ENCODE data around the gene LIPF.

DNA sequence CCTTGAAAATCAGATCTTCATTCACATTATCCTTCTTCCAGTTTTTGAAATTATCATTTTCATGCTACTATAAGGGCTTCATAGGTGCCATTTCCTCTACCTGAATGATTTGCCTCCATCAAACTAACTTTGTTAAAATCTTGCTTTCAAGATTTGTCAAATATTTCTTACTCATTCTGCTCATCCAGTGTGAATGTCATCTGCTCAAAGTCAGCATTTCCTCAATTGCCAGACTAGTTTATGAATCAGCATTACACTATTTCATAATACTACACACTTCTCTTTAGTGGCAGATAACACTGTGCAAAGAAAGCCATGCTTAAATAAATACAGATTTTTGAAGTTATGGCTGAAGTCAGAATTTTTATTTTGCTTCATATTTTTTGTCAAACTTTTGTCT is 21.3 kb upstream of the LIPF start:
- TF ChIP-seq SMC3 (IDR thresholded peaks at IDR 0.05; ENCODE audit: low read depth, low read length) = no peak
- TF ChIP-seq, protein P1, sequence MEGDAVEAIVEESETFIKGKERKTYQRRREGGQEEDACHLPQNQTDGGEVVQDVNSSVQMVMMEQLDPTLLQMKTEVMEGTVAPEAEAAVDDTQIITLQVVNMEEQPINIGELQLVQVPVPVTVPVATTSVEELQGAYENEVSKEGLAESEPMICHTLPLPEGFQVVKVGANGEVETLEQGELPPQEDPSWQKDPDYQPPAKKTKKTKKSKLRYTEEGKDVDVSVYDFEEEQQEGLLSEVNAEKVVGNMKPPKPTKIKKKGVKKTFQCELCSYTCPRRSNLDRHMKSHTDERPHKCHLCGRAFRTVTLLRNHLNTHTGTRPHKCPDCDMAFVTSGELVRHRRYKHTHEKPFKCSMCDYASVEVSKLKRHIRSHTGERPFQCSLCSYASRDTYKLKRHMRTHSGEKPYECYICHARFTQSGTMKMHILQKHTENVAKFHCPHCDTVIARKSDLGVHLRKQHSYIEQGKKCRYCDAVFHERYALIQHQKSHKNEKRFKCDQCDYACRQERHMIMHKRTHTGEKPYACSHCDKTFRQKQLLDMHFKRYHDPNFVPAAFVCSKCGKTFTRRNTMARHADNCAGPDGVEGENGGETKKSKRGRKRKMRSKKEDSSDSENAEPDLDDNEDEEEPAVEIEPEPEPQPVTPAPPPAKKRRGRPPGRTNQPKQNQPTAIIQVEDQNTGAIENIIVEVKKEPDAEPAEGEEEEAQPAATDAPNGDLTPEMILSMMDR (conservative IDR thresholded peaks at IDR 0.05; ENCODE audit: low read depth, low read length) = no peak
- TF ChIP-seq RAD21 (IDR thresholded peaks at IDR 0.05; ENCODE audit: low read length) = no peak
- TF ChIP-seq MXI1 (IDR thresholded peaks at IDR 0.05; ENCODE audit: borderline replicate concordance, low read depth, low read length) = no peak
- TF ChIP-seq BHLHE40 (IDR thresholded peaks at IDR 0.05; ENCODE audit: low read depth, low read length) = no peak
